ENCODE results near the gene SAMM50.

SAMM50 gene

DNA sequence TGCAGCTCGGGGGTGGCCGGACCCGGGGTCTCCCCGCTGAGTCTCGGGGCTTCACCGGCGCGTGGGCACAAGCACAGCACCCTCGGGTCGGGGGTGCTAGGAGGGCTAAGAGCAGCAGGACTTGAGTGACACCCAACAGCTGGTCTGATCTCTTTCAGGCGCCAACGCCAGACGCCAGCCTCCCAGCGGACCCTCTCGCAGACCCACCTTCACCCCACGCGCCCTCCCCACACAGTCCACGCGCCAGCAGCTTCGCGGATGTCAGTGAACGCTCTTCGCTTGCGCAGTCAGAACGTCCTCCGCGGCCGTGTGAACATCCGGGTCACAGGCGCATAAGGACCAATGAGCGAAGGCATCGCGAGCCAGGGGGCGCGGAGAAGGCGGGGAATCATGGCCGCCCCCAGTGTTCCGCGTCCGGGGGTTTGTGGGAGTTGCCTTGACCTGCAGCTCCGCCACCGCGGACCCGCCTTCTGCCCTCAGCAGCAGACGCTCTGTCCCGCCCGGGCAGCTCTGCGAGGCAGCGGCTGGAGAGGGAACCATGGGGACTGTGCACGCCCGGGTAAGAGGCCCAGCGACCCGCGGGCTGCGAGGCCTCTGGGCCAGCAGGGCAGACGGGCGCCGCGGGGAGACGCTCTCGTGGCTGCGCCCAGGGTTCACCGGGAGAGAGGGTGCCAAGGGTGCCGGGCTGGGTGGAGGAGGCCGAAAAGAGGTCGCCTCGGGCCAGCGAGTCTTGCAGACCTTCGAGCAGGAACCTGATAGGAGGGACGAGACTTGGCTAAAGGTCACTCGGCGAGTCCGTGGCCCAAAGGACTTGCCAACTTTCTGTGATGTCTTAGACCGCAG is at the start of gene SAMM50:
Gene SAMM50 (plus strand): TSS at position 403 of the 843 bp plus-strand sequence. CDS start 136 bp downstream, at position 539.
- DNase-seq = peak; percentile 91 to 98 (median 96)
- intact Hi-C loops (cut with DNase I) = loop anchor here (5.0 kb wide), 1 partner anchor 143 kb away; the partner anchor contains the start of gene EFCAB6

DNA sequence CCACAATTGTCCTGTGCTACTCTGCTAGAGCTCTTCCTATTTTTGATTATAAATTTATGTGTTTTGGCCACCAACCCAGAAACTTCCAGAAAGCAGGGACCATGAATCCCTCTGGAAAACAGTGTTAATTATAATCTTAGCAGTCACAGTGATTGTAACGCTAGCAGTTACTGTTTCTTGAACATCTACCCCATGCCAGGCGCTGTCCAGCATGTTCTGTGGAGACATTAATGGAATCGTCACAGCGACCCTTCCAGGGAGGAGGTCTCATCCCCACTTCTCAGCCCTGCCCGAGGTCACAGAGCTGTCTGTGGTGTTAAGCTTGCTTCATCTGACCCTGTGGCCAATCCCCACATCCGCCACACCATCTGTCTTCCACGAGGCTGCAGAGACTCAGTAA is 49.6 kb upstream of the SAMM50 start:
- no peak for DNase-seq
- intact Hi-C loops (cut with DNase I) = no loop called here

DNA sequence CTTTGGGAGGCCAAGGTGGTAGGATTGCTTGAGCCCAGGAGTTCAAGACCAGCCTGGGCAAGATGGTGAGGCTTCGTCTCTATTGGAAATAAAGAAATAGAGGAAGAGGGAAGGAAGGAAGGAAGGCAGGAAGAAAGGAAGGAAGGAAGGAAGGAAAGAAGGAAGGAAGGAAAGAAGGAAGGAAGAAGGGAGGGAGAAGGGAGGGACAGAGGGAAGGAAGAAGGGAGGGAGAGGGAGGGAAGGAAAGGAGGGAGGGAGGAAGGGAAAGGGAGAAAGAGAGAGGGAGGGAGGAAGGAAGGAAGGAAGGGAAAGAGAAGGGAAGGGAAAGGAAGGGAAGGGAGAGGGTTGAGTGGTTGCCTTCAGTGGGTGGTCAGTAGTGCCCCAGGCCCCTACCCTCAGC is 45.5 kb upstream of the SAMM50 start:
- no peak for DNase-seq
- intact Hi-C loops (cut with DNase I) = no loop called here

DNA sequence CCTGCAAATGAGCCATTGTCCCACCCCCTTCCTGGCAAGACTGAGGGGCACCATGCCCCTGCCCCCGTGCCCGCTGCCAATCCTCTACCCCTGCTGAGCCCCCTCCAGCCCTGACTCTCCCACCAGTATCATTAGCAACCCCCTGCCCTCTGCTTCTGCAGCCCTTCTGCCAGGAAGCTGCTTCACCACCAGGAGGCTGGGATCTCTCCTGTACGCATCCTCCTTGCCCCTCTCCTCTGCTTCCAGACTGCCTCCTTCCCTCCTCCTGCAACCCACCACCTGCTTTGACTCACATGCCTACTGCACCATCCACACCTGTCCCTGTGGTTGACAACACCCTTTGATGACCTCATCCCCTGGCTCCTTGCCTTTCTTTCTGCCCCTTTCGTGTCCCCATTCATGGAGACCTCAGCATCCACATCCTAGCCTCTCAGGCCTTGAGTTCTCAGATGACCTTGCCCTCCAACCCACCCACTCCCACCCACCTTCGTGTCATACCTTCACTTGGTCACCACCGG is 45.0 kb upstream of the SAMM50 start:
- no peak for DNase-seq
- intact Hi-C loops (cut with DNase I) = no loop called here

DNA sequence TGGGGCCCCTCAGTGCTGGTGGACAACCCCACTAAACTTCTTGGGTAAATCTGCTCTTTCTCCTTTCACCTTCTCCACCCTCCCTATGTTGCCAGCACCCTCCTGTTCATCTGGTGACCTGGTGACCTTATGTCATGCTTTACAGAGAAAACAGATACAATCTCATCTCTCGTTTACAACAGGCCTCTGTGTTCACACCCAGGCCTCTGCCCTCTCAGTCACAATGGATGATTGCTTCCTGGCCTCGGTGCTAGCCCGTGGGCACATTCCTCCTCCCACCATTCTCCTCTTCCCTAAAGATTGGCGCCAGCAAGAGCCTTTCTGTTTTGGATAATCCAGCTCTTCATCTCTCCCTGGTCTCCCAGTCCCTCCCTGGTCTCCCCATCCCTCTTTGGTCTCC is 43.9 kb upstream of the SAMM50 start:
- DNase-seq = no peak
- intact Hi-C loops (cut with DNase I) = no loop called here

DNA sequence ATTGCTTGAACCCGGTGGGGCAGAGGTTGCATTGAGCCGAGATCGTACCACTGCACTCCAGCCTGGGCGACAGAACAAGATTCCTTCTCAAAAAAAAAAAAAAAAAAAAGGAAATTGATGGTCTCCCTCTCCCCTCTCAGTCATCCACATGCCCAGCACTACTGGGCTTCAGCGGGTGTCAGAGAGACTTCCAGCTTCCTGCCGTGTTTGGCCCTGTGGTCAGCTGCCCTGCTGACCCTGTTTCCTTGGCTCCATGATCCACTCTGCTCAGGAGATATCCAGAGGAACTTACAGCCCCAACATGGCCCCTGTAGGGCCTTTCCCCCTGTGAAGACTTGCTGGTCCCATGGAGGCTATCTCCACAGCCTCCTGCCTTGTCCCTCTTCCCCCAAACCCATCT is 37.7 kb upstream of the SAMM50 start:
- DNase-seq = no peak
- intact Hi-C loops (cut with DNase I) = no loop called here

DNA sequence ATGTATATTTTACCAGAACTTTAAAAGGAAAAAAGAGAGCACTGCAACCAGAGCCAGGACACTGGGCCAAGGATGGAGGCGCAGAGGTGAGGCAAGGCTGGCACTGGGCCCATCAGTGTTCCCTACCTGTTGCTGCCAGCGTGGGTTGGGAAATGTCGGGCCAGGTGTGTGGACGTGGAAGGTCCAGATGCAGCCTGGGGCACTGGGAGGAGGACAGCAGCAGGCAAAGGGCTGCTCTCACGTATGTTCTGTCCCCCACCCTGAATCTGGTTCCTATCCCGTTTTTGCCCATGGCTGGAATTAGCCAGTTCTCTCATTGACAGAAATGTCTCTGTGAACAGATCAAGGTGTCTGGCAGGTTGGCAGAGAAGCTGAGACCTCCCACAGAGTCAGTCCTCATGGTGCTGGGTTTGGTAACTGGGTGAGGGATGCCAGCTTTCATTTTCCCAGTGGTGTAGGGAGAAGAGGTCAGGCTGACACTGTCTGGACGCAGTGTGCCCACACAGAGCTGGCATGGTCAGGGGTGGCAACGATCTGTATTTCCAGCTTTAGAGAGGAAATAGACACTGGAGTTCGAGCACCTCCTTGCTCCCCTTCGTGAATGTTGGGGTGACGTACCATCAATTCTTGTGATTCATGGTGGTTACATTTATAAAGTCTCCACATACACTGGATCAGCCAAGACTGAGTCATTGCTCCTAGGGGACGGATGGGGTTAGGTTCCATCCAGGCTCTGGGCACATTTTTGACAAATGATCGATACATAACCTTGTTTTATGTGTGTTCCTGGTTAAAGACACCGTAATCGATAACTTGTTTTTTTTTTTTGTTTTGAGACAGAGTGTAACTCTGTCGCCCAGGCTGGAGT is 35.9 kb upstream of the SAMM50 start:
- DNase-seq = no peak

DNA sequence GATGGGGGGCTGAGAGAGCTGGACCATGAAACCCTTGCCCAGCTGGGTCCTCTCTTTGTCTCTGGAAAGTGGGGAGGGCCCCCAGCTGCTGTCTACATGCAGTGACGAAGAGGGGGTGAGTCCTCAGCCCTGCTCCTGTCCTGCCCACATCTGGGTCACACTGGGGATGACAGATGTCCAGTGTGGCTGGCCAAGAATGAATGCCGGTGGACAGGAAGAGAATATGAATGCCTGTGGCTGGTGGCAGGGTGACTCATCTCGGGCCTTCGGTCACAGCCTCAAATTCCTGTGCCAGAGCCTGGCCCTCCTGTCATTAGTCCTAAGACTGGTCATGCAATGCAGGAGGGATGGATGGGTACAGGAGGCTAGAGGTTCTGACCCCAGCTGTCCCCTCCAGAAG is 33.9 kb upstream of the SAMM50 start:
- peak in 34 of 42 donors; percentile 16 to 85 (median 47) for DNase-seq
- intact Hi-C loops (cut with DNase I) = no loop called here

More for the DNA sequence above, 35.9 kb upstream of the SAMM50 start:
- intact Hi-C loops (cut with DNase I) = no loop called here

DNA sequence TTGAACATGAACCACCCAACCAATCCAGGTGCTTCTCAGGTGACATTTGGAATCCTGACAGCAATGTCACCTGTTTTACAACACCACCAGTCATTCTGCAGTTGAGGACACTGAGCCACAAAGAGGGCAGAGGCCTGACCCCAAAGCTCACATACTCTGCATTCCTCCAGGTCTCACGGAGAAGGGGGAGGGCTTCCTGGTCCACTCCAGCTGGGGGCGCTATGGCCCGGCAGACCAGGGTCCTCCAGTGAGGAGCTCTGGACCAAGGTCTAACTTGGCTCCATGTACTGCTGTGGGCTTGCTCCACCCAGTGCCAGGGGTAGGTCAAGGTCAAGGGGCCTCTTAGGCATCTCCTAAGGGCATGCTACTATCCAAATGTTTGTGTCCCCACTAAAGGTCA is 33.1 kb upstream of the SAMM50 start:
- intact Hi-C loops (cut with DNase I) = no loop called here
- DNase-seq = no peak

DNA sequence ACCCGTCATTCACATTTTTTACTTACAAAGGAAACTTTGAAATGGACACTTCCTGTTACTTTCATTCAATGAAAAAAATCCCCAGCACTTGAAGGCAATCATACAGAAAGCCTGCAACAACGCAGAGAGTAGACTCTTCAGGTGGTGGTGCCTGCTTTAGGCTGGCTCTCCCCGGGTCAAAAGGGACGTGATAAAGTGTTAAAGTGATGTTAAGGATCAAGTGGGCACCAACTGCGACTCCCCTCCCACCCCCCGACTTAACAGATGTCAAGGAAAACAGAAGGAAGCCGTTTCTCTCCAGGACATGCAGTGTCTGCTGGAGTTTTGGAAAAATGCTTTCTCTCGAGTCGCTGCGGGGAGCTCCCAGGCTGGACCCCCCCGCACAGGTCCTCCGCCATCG is 32.1 kb upstream of the SAMM50 start:
- DNase-seq = no peak
- intact Hi-C loops (cut with DNase I) = no loop called here

DNA sequence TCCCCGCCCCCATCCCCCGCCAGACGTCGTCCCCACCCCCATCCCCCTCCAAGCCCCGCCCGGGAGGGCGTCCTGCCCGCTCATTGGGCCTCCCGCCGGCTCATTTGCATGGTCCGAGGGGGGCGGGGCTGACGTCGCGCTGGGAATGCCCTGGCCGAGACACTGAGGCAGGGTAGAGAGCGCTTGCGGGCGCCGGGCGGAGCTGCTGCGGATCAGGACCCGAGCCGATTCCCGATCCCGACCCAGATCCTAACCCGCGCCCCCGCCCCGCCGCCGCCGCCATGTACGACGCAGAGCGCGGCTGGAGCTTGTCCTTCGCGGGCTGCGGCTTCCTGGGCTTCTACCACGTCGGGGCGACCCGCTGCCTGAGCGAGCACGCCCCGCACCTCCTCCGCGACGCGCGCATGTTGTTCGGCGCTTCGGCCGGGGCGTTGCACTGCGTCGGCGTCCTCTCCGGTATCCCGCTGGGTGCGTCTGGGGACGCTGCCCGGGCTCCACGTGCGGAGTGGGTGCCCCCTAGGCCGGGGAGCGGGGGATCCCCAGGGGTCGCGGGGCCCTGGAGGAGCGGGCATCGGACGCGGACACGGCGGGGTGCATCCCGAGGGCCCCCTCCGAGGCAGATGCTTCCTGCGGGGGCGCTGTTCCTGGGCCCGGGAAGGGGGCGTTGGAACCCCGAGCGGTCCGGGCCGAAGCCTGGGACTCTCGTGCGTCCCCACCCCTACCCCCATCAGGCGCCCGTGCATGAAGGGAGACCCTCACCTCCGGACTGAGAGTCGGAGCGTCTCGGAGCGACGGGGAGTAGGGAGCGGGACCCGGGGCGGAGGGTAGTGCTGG is 31.4 kb upstream of the SAMM50 start, which contains the start of gene PNPLA3:
Gene PNPLA3 (plus strand): TSS at position 175 of the 834 bp plus-strand sequence. CDS start 107 bp downstream, at position 282.
- peak; percentile 85 to 97 (median 93) for DNase-seq
- intact Hi-C loops (cut with DNase I) = no loop called here

DNA sequence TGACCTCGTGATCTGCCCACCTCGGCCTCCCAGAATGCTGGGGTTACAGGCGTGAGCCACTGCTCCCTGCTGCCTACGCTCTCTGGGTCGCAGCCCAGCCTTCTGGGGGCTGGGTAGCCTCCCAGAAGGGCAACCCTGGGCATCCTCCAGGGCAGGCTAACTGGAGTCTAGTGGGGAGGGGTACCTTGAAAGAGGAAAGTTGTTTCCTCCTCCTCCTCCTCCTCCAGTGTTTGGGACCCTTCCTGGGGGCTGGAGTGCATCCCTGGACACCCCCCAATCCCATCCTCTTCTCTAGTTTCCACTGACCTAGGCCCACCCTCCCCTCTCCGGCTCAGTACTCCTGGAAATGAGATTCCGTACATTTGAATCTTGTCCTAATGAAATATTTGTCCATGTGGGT is 30.4 kb upstream of the SAMM50 start:
- no peak for DNase-seq
- intact Hi-C loops (cut with DNase I) = no loop called here

DNA sequence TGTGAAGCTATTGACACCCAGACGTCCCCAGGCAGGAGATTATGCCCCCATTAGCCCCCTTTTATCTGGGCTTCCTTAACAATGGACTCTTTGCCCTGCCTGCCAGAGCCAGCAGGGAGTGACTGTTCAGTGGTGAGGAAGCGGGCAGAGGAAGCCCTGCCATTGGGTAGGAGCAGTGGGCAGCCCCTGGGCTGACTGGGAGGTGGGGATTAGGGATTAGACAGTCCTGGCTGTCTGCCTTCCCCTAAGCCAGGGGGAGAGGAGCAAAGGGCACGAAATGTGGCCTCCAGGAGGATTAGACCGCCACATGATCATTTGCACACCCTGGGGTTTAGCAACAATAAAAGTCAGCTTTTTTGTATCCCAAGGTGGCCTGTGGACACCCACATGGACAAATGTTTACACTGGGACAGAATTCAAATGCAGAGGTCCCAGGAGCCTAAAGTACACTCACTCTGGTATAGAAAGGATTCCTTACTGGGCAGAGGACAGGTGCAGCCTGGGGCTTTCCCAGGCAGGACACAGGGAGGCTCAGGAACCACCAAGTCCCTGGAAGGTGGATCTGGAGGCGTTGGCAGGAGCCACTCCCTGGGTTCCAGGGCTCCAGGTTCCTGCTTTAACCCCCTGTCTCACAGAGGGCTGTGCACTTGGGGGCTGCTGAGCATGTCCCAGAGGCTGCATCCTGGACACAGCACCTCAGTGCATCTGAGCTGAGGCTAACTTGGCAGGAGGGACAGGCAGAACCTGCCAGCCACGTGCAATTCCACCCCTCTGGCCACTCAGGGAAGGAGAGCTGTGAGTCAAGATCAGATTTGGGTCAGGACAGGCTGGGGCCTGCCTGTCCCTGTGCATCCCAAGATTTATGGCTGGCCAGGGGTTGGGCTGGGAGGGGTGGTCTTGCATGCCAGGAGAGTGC is 29.6 kb upstream of the SAMM50 start:
- peak in 1 of 42 donors; percentile 12 for DNase-seq
- intact Hi-C loops (cut with DNase I) = no loop called here

DNA sequence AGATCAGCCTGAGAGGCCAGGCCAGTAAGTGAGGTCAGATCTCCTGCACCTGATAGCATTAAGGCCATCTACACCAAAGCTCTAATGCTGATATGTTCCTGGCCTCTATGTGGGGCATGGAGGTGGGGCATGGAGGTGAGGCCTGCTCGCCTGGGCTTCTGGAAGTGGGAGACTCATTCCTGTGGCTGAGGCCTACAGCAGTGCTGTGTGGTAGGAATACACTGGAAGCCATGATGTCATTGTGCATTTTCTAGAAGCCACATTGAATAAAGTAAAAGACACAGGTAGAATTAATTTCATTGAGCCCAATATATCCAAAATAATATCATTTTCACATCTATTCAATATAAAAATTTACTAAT is 28.9 kb upstream of the SAMM50 start:
- intact Hi-C loops (cut with DNase I) = no loop called here
- no peak for DNase-seq

DNA sequence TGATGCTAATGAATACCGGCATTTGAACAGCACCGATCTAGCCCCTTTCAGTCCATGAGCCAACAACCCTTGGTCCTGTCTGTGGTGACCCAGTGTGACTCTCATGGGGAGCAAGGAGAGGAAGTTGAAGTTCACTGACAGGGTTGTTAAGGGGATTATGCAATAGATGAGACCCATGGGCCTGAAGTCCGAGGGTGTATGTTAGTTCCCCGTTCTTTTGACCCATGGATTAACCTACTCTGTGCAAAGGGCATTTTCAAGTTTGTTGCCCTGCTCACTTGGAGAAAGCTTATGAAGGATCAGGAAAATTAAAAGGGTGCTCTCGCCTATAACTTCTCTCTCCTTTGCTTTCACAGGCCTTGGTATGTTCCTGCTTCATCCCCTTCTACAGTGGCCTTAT is 26.8 kb upstream of the SAMM50 start:
- DNase-seq = peak in 1 of 42 donors; percentile 21
- intact Hi-C loops (cut with DNase I) = no loop called here

DNA sequence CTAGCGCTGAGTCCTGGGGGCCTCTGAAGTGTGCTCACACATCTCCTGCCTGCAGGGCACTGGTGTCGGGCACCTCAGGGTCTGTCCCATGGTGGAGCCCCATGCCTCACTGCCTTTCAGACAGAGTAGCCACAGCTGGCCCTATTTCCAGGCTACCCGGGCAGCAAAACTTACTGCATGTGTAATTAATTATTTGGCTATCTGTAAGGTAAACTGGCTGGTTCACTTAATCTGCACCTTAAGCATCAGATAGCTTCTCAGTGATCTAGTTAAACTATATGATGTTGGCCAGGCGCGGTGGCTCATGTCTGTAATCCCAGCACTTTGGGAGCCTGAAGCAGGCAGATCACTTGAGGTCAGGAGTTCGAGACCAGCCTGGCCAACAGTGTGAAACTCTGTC is 26.3 kb upstream of the SAMM50 start:
- DNase-seq = no peak
- intact Hi-C loops (cut with DNase I) = no loop called here

DNA sequence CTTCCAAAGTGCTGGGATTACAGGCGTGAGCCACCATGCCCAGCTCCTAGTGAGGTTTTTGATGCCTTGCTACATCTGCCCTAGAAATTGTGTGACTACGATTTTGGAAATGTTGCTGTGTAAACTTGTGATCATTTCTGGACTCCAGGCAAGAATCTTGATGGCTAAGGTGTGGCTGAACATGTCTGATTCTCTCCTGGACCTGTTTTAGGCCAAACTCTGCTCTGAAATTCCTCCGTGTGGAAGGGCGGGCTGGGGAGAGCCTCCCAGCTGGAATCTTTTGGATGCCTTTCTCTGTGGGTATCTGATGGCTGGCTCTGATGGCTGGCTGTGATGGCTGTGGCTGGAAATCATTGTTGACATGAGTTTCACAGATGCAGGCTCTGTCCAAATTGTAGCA is 23.5 kb upstream of the SAMM50 start:
- DNase-seq = no peak
- intact Hi-C loops (cut with DNase I) = no loop called here

DNA sequence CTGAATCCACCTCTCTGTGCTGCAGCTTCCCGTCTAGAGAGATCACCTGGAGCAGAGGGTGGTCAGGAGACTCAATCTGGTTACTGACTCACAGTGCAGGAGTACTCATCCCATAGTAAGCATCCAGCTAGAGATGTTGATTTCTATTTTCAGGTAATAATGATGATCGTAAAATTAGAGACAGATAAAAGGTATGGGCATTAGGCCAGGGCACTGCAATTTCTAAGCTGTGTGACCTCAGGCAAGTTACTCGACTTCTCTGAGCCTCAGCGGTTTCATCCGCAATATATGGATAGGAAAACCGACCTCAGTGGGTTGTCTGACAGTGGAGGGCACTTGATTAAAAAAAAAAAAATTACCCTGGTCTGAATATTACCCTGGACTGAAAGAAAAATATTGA is 13.8 kb upstream of the SAMM50 start:
- intact Hi-C loops (cut with DNase I) = no loop called here
- DNase-seq = no peak
